HEK293 (cell line): Measurements from ENCODE around the gene NME3.

Experiments used
- BCL11A ChIP-seq: fragments of 450-650 bp; formaldehyde crosslinking; IDR thresholded peaks from 2 replicates; pipeline ENCODE4 v1.5.1; 2016; ENCODE audit warnings: low read depth, missing biosample characterization, missing genetic modification characterization
- GFI1B ChIP-seq: fragments of 450-650 bp; formaldehyde crosslinking; IDR thresholded peaks from 2 replicates; pipeline ENCODE4 v1.5.1; 2016; ENCODE audit warnings: missing biosample characterization, missing genetic modification characterization
- GLIS2 ChIP-seq: fragments of 450-650 bp; formaldehyde crosslinking; IDR thresholded peaks from 2 replicates; pipeline ENCODE4 v1.5.1; 2016; ENCODE audit warnings: missing biosample characterization, missing genetic modification characterization
- HOXD13 ChIP-seq: sonication (generic); formaldehyde crosslinking; IDR thresholded peaks from 2 replicates; pipeline ENCODE4 v1.8.0; 2022; ENCODE audit warnings: missing genetic modification reagents, borderline replicate concordance
- TRIM28 ChIP-seq: IDR thresholded peaks from 2 replicates; pipeline ENCODE4 v1.6.1; 2011; ENCODE audit warnings: low read length, control low read depth, borderline replicate concordance
- ZBTB11 ChIP-seq: fragments of 450-650 bp; formaldehyde crosslinking; conservative IDR thresholded peaks from 2 replicates; pipeline ENCODE4 v1.5.1; 2016; ENCODE audit warnings: low read depth, missing biosample characterization, missing genetic modification characterization
- ZBTB7A ChIP-seq: fragments of 450-650 bp; formaldehyde crosslinking; IDR thresholded peaks from 2 replicates; pipeline ENCODE4 v1.5.1; 2016; ENCODE audit warnings: low read depth, missing biosample characterization, missing genetic modification characterization
- ZEB2 ChIP-seq: fragments of 450-650 bp; formaldehyde crosslinking; IDR thresholded peaks from 2 replicates; pipeline ENCODE4 v1.5.1; 2016; ENCODE audit warnings: missing biosample characterization, missing genetic modification characterization
- ZFP41 ChIP-seq: fragments of 450-650 bp; formaldehyde crosslinking; IDR thresholded peaks from 2 replicates; pipeline ENCODE4 v1.5.1; 2016; ENCODE audit warnings: missing biosample characterization, missing genetic modification characterization, borderline replicate concordance
- ZNF10 ChIP-seq: fragments of 450-650 bp; formaldehyde crosslinking; IDR thresholded peaks from 2 replicates; pipeline ENCODE4 v1.5.1; 2017; ENCODE audit warnings: missing biosample characterization, missing genetic modification characterization
- ZNF133 ChIP-seq: fragments of 450-650 bp; formaldehyde crosslinking; IDR thresholded peaks from 2 replicates; pipeline ENCODE4 v1.5.1; 2016; ENCODE audit warnings: missing biosample characterization, missing genetic modification characterization
- ZNF155 ChIP-seq: fragments of 450-650 bp; formaldehyde crosslinking; IDR thresholded peaks from 2 replicates; pipeline ENCODE4 v1.5.1; 2016; ENCODE audit warnings: missing biosample characterization, missing genetic modification characterization
- ZNF157 ChIP-seq: fragments of 450-650 bp; formaldehyde crosslinking; IDR thresholded peaks from 2 replicates; pipeline ENCODE4 v1.5.1; 2016; ENCODE audit warnings: missing biosample characterization, missing genetic modification characterization
- ZNF16 ChIP-seq: fragments of 450-650 bp; formaldehyde crosslinking; IDR thresholded peaks from 2 replicates; pipeline ENCODE4 v1.5.1; 2016; ENCODE audit warnings: low read depth, missing biosample characterization, missing genetic modification characterization
- ZNF169 ChIP-seq: fragments of 450-650 bp; formaldehyde crosslinking; IDR thresholded peaks from 2 replicates; pipeline ENCODE4 v1.5.1; 2016; ENCODE audit warnings: missing biosample characterization, missing genetic modification characterization
- ZNF2 ChIP-seq: fragments of 450-650 bp; formaldehyde crosslinking; IDR thresholded peaks from 2 replicates; pipeline ENCODE4 v1.5.1; 2016; ENCODE audit warnings: missing biosample characterization, missing genetic modification characterization
- ZNF211 ChIP-seq: fragments of 450-650 bp; formaldehyde crosslinking; IDR thresholded peaks from 2 replicates; pipeline ENCODE4 v1.5.1; 2016; ENCODE audit warnings: low read depth, missing biosample characterization, missing genetic modification characterization
- ZNF324 ChIP-seq: fragments of 450-650 bp; formaldehyde crosslinking; IDR thresholded peaks from 2 replicates; pipeline ENCODE4 v1.5.1; 2016; ENCODE audit warnings: missing biosample characterization, missing genetic modification characterization
- ZNF473 ChIP-seq: fragments of 450-650 bp; formaldehyde crosslinking; IDR thresholded peaks from 2 replicates; pipeline ENCODE4 v1.5.1; 2017; ENCODE audit warnings: missing biosample characterization, missing genetic modification characterization
- ZNF514 ChIP-seq: fragments of 450-650 bp; formaldehyde crosslinking; IDR thresholded peaks from 2 replicates; pipeline ENCODE4 v1.5.1; 2016; ENCODE audit warnings: missing biosample characterization, missing genetic modification characterization
- ZNF530 ChIP-seq: fragments of 450-650 bp; formaldehyde crosslinking; IDR thresholded peaks from 2 replicates; pipeline ENCODE4 v1.5.1; 2016; ENCODE audit warnings: low read depth, missing biosample characterization, missing genetic modification characterization
- ZNF600 ChIP-seq: fragments of 450-650 bp; formaldehyde crosslinking; IDR thresholded peaks from 2 replicates; pipeline ENCODE4 v1.5.1; 2016; ENCODE audit warnings: missing biosample characterization, missing genetic modification characterization
- ZNF610 ChIP-seq: fragments of 450-650 bp; formaldehyde crosslinking; IDR thresholded peaks from 2 replicates; pipeline ENCODE4 v1.5.1; 2016; ENCODE audit warnings: missing biosample characterization, missing genetic modification characterization, borderline replicate concordance
- ZNF639 ChIP-seq: fragments of 450-650 bp; formaldehyde crosslinking; IDR thresholded peaks from 2 replicates; pipeline ENCODE4 v1.5.1; 2016; ENCODE audit warnings: missing biosample characterization, missing genetic modification characterization
- ZNF670 ChIP-seq: fragments of 450-650 bp; formaldehyde crosslinking; IDR thresholded peaks from 2 replicates; pipeline ENCODE4 v1.5.1; 2016; ENCODE audit warnings: missing biosample characterization, missing genetic modification characterization, low read depth
- ZNF785 ChIP-seq: fragments of 450-650 bp; formaldehyde crosslinking; IDR thresholded peaks from 2 replicates; pipeline ENCODE4 v1.5.1; 2016; ENCODE audit warnings: missing biosample characterization, missing genetic modification characterization
- TF ChIP-seq, protein P1 (sequence below): fragments of 450-650 bp; formaldehyde crosslinking; IDR thresholded peaks from 2 replicates; pipeline ENCODE4 v1.5.1; 2016; ENCODE audit warnings: missing biosample characterization, missing genetic modification characterization
- TF ChIP-seq, protein P2 (sequence below): fragments of 450-650 bp; formaldehyde crosslinking; IDR thresholded peaks from 2 replicates; pipeline ENCODE4 v1.5.1; 2016; ENCODE audit warnings: missing biosample characterization, missing genetic modification characterization, borderline replicate concordance
- TF ChIP-seq, protein P3 (sequence below): fragments of 450-650 bp; formaldehyde crosslinking; IDR thresholded peaks from 2 replicates; pipeline ENCODE4 v1.5.1; 2016; ENCODE audit warnings: missing biosample characterization, missing genetic modification characterization

Gene NME3

GRCh38 chr16:1768061-1768766, 3.1 kb downstream of the NME3 start (continued):
- TF ChIP-seq ZBTB11 (tag by site-specific recombination): no peak
- no peak for TF ChIP-seq ZNF473 (tag by site-specific recombination)
- TF ChIP-seq ZEB2 (tag by site-specific recombination): no peak
- TF ChIP-seq ZNF157 (tag by site-specific recombination): no peak
- TF ChIP-seq ZNF530 (tag by site-specific recombination): no peak
- no peak for TF ChIP-seq GFI1B (tag by site-specific recombination)
- no peak for TF ChIP-seq ZNF514 (tag by site-specific recombination)
- 0 out of 2 replicates have a peak, but pooled peaks have one; percentile 28 for TF ChIP-seq GLIS2 (tag by site-specific recombination)
- TF ChIP-seq ZNF600 (tag by site-specific recombination): 0 out of 2 replicates have a peak, but pooled peaks have one; percentile 71
- TF ChIP-seq ZNF133 (tag by site-specific recombination): no peak
- TF ChIP-seq, protein P1, sequence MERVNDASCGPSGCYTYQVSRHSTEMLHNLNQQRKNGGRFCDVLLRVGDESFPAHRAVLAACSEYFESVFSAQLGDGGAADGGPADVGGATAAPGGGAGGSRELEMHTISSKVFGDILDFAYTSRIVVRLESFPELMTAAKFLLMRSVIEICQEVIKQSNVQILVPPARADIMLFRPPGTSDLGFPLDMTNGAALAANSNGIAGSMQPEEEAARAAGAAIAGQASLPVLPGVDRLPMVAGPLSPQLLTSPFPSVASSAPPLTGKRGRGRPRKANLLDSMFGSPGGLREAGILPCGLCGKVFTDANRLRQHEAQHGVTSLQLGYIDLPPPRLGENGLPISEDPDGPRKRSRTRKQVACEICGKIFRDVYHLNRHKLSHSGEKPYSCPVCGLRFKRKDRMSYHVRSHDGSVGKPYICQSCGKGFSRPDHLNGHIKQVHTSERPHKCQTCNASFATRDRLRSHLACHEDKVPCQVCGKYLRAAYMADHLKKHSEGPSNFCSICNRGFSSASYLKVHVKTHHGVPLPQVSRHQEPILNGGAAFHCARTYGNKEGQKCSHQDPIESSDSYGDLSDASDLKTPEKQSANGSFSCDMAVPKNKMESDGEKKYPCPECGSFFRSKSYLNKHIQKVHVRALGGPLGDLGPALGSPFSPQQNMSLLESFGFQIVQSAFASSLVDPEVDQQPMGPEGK (tag by site-specific recombination): peak; percentile 26; the same call in 1 of the 2 replicates
- no peak for TF ChIP-seq ZNF16 (tag by site-specific recombination)
- TF ChIP-seq ZNF155 (tag by site-specific recombination): no peak
- TF ChIP-seq, protein P2, sequence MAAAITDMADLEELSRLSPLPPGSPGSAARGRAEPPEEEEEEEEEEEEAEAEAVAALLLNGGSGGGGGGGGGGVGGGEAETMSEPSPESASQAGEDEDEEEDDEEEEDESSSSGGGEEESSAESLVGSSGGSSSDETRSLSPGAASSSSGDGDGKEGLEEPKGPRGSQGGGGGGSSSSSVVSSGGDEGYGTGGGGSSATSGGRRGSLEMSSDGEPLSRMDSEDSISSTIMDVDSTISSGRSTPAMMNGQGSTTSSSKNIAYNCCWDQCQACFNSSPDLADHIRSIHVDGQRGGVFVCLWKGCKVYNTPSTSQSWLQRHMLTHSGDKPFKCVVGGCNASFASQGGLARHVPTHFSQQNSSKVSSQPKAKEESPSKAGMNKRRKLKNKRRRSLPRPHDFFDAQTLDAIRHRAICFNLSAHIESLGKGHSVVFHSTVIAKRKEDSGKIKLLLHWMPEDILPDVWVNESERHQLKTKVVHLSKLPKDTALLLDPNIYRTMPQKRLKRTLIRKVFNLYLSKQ (tag by site-specific recombination): no peak
- no peak for TF ChIP-seq ZNF169
- TF ChIP-seq ZNF211: no peak
- TF ChIP-seq ZNF785 (tag by site-specific recombination): no peak
- TF ChIP-seq ZNF639 (tag by site-specific recombination): no peak
- no peak for TF ChIP-seq ZNF610
- no peak for TF ChIP-seq TRIM28
- TF ChIP-seq ZNF10 (tag by site-specific recombination): no peak
- TF ChIP-seq ZNF2 (tag by site-specific recombination): no peak
- no peak for TF ChIP-seq ZFP41 (tag by site-specific recombination)
- TF ChIP-seq, protein P3, sequence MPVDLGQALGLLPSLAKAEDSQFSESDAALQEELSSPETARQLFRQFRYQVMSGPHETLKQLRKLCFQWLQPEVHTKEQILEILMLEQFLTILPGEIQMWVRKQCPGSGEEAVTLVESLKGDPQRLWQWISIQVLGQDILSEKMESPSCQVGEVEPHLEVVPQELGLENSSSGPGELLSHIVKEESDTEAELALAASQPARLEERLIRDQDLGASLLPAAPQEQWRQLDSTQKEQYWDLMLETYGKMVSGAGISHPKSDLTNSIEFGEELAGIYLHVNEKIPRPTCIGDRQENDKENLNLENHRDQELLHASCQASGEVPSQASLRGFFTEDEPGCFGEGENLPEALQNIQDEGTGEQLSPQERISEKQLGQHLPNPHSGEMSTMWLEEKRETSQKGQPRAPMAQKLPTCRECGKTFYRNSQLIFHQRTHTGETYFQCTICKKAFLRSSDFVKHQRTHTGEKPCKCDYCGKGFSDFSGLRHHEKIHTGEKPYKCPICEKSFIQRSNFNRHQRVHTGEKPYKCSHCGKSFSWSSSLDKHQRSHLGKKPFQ (tag by site-specific recombination): no peak
- no peak for TF ChIP-seq HOXD13
- no peak for TF ChIP-seq ZNF670
- no peak for TF ChIP-seq BCL11A (tag by site-specific recombination)
- no peak for TF ChIP-seq ZBTB7A (tag by site-specific recombination)
- TF ChIP-seq ZNF324 (tag by site-specific recombination): no peak
